ENCODE results near the gene KRTAP5-8.
"Not testable (repeated sequence)": the region's sequence is repeated elsewhere in the genome, so short reads cannot be mapped to it uniquely, and the experiment has no call there.

Gene KRTAP5-8, protein sequence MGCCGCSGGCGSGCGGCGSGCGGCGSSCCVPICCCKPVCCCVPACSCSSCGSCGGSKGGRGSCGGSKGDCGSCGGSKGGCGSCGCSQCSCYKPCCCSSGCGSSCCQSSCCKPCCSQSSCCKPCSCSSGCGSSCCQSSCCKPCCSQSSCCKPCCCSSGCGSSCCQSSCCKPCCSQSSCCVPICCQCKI

DNA sequence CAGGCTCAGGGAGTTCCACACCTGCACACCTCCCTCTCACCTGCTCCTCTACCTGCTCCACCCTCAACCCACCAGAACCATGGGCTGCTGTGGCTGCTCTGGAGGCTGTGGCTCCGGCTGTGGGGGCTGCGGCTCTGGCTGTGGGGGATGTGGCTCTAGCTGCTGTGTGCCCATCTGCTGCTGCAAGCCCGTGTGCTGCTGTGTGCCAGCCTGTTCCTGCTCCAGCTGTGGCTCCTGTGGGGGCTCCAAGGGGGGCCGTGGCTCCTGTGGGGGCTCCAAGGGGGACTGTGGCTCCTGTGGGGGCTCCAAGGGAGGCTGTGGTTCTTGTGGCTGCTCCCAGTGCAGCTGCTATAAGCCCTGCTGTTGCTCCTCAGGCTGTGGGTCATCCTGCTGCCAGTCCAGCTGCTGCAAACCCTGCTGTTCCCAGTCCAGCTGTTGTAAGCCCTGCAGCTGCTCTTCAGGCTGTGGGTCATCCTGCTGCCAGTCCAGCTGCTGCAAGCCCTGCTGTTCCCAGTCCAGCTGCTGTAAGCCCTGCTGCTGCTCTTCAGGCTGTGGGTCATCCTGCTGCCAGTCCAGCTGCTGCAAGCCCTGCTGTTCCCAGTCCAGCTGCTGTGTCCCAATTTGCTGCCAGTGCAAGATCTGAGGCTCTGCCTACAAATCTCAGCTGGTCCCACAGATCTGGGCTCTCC is at the start of gene KRTAP5-8:
Gene KRTAP5-8, plus strand, starts transcription at position 49 of the 689 bp plus-strand sequence. Its CDS starts 31 bp downstream, at position 80.
- not testable (repeated sequence) for DNase-seq

DNA sequence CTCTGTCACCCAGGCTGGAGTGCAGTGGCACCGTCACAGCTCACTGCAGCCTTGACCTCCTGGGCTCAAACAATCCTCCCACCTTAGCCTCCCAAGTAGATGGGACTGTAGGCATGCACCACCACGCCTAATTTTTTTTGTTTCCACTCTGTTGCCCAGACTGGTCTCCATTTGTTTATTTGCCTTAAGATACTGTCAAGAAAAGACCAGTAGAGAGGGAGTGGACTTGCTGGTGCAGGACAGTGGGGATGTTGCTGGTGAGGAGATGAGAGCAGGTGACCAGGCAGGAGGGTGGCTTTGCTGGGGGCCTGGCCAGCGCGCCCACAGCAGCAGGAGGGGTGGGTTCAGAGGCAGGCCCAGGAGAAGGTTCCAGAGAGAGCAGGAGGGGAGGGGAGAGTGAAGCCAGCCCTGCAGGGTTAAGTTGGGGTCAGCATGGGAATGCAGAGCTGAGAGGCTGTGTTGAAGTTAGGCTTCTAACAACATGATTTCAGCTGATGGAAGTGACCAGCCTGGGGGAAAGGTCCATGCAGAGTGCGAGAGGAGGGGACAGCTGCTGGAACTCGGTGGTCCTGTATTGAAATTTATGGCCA is 49.0 kb upstream of the KRTAP5-8 start:
- DNase-seq = no peak

- DNase-seq = no peak
These were observed 48.3 kb upstream of the KRTAP5-8 start for GRCh38 chr11:71489311-71490043.

DNA sequence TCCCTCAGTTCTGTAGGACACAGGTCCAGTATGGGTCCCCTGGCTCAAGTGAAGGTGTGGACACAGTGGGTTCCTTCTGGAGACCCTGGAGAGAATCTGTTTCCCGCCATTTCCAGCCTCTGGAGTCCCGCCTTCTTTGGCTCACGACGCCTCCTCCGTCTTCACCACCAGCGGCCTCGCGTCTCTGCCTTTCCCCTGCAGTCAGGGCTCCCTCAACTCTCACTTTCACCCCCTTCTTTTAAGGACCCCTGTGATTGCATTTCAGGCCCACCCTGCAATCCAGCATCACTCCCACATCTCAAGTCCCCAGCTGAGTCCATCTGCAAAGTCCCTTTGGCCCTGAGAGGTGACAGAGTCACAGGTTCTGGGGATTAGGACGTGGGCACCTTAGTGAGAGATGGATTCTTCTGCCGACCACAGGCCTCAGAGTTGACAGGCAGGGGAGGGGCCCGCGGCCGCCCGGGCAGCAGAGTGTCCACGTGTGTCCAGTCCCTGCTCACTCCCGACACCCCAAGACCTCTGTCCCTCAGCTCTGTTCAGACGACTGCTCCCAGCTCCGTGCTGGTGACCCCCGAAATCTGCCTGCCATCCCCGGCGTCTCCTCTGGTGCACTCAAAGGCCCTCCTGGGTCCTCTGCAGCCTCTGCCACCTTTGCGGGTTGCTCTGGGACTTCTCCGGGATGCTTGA is 47.6 kb upstream of the KRTAP5-8 start:
- DNase-seq = no peak

DNA sequence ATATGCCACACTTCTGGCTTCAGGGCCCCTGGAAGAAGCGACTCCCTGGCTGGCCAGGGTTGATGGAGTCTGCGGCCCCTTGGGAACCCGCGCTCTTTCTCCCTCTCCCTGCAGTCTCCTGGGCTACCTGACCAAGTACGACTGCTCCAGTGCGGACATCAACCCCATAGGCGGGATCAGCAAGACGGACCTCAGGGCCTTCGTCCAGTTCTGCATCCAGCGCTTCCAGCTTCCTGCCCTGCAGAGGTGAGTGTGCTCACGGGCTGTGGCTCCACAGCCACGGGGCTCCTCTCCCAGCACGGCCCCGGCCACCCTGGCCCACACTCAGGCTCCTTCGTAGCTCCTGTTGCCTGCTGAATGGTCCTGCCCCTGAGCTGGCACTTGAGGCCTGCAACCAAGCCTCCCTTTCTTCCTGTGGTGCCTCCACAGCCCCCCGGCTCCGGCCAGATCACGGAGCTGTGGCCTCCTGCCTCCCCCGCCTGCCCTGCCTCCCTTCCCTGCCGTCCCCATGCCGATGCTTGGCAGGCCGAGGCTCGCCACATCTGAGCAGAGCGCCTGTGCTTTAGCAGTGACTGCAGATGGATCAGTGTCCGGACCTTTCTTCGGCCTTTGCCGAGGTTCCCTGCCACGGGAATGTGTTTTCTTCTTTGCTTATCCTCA is 47.0 kb upstream of the KRTAP5-8 start:
- DNase-seq = no peak

DNA sequence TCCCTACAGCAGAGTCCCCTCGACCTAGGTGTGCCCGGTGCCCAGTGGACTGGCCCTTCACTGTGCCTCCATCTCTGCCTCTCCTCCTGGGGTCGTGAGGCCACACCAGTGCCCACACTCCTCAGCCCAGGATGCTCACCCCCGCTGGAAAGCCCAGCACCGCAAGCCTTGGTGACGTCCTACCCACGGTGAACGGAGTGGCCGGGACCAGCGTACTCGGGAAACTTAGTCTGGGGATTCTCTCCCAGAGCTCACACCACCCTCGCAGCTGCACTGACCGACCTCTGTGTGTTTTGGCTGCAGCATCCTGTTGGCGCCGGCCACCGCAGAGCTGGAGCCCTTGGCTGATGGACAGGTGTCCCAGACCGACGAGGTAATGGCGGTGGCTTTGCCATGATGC is 46.3 kb upstream of the KRTAP5-8 start:
- no peak for DNase-seq

DNA sequence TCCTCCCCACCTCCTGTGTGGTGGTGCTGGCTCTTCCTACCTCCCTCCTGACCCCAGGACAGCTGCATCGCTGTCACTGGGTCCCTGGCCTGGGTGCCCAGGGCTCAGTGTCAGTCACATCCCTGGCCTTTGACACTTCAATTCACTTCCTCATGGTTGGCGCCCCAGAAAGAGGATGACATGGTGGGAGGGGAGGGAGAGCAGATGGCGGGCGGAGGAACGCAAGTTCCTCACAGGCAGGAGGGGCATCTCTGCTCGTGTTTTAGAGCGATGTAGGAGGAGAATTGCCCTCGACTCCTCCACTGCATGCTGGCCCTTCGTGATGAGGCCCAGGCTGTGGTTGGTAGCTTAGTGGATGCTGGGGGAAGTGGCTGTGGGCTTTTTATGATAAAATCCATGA is 45.9 kb upstream of the KRTAP5-8 start:
- no peak for DNase-seq

- DNase-seq = no peak
These were observed 42.3 kb upstream of the KRTAP5-8 start for GRCh38 chr11:71495286-71496230.

DNA sequence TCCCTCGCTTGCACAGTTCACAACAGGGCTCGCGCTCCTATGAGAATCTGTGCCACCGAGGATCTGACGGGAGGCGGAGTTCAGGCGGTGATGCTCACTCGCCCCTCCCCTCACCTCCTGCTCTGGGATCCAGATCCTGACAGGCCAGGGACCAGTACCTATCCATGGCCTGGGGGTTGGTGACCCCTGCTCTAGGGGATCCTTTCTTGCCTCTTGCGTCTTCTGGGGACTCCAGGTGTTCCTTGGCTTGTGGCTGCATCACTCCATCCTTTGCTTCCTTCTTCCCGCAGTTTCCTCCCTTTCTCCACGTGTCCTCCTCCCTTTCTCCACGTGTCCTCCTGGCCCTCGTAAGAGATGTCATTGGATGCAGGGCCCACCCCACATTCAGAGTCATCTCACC is 41.4 kb upstream of the KRTAP5-8 start:
- no peak for DNase-seq

GRCh38 chr11:71498091-71498490 is 39.7 kb upstream of the KRTAP5-8 start:
- DNase-seq = no peak

GRCh38 chr11:71499125-71499524 is 38.7 kb upstream of the KRTAP5-8 start:
- DNase-seq = no peak

DNA sequence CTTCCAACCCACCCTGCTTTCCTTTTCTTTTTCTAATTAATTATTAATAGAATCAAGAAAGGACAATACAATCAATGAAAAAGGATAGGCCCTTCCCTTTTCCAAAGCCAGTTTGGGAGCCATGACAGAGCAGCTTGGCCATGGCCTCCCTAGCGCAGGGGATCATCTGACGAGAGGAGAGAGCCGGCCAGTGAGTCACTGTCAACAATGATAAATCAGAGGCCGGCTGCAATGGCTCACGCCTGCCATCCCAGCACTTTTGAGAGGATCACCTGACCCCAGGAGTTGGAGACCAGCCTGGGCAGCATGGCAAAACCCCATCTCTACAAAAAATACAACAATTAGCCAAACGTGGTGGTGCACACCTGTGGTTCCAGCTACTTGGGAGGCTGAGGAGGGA is 38.3 kb upstream of the KRTAP5-8 start:
- no peak for DNase-seq

DNA sequence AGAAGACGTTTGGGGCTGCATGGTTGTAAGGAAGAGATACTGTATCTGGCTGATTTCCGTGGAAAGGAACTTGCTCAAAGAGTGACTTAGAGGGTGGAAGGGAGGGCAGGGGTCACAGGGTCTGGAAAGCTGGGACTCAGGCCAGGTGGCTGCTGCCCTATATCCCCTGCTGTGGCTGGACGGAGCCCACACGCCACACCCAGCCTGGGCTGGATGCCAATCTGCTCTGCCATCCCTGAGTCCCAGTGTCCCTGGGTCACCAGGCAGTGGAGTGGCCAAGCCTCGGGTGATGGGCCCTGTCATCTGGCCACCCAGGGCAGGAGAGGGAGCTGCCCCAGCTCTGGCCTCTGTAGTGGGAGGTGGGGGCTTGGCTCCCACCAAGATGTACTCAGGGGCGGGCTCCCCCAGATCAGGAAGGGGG is 37.2 kb upstream of the KRTAP5-8 start:
- no peak for DNase-seq

- DNase-seq = no peak
These were observed 36.5 kb upstream of the KRTAP5-8 start for GRCh38 chr11:71501071-71501985.

- no peak for DNase-seq
These were observed 35.8 kb upstream of the KRTAP5-8 start for GRCh38 chr11:71502026-71502425.

GRCh38 chr11:71502871-71503435 is 34.9 kb upstream of the KRTAP5-8 start:
- DNase-seq = no peak

DNA sequence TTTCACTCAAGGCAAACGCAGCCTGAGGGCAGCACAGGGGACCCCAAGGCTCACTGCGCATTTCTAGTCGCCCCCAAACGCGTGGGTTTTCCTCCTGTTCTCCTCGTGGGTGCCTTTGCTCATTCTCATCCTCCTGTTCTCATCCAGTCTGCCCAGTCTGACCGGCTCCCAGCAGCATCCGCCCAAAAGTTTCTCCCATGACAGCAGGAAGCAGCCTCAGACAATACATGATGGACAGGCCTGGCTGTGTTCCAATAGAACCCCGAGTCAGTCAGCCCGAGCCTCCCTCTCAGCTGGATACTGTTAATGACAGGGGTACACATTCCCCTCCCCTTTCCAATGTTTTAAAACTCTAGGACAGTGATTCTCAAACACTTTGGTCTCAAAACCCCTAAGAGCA is 33.3 kb upstream of the KRTAP5-8 start:
- DNase-seq = no peak

GRCh38 chr11:71505001-71505400 is 32.8 kb upstream of the KRTAP5-8 start:
- DNase-seq = no peak

DNA sequence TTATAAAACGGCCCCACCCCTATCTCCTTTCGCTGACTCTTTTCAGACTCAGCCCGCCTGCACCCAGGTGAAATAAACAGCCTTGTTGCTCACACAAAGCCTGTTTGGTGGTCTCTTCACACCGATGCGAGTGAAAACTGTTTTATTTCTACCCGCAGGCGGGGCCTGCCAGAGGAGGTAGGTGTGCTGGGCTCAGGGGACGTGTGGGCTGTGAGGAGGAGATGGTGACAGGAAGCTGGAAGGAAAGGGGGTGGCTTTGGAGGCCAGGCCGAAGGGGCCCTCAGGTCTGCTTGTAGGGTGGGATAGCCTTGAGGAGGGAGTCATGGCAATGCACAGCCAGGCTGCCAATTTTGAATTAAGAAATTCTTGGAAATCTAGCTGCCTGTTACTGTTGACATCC is 32.0 kb upstream of the KRTAP5-8 start:
- no peak for DNase-seq

- DNase-seq = no peak
These were observed 30.7 kb upstream of the KRTAP5-8 start for GRCh38 chr11:71507102-71507501.
